ENCODE results near the gene FUT3. TPM values are rescaled to one million over a fixed set of nuclear protein-coding genes. Genes with fewer than 3 reads are reported as not detected.
"Not testable (repeated sequence)": the region's sequence is repeated elsewhere in the genome, so short reads cannot be mapped to it uniquely, and the experiment has no call there.

FUT3 gene
- polyA plus RNA-seq, 3 donors = 0.54 to 0.90 (median 0.64) TPM

- not testable (repeated sequence) for DNase-seq
These were observed 2.6 kb downstream of the FUT3 start for GRCh38 chr19:5848621-5849020.

DNA sequence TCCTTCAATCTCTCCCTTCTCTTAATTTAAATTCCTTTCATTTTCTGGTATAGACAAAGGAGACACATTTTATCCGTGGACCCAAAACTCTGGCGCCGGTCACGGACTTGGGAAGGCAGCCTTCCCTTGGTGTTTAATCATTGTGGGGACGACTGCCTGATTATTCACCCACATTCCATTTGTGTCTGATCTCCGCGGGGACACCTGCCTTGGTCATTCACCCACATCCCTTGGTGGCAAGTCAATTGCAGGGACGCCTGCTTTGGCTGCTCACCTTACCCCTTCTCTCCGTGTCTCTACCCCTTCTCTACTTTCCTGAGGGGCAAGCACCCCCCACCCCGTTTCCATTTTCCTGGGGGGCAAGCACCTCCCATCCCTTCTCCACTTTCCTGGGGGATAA lies 3.4 kb downstream of the FUT3 start:
- DNase-seq = not testable (repeated sequence)

- no peak for DNase-seq
These were observed 6.5 kb downstream of the FUT3 start for GRCh38 chr19:5844456-5845433.

DNA sequence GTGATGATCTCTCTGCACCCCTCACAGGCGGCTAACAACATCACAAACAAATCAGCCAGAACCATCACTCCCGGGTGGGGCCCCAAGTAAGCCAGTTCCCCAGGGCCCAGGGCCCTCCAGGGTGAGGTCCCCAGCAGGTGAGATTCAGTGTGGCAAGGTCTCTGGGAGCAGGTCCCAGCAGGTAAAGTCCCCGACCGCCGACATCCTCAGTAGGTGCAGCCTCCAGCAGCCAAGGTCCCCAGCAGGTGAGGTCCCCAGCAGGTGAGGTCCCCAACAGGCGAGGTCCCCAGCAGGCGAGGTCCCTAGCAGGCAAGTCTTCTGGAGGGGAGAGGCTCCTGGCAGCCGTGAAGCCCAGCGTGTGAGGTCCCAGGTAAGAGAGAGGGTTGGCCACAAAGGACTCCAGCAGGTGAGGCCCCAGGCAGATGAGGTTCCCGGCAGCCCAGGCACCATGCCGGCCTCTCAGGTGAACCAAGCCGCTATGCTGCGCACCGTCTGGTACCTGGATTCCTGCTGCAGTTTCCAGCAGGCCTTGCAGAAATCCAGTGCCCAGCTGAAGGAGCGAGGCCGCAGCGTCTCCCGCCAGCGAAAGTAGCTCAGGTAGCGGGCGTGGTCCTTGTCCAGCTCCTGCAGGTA lies 7.8 kb downstream of the FUT3 start:
- no peak for DNase-seq

DNA sequence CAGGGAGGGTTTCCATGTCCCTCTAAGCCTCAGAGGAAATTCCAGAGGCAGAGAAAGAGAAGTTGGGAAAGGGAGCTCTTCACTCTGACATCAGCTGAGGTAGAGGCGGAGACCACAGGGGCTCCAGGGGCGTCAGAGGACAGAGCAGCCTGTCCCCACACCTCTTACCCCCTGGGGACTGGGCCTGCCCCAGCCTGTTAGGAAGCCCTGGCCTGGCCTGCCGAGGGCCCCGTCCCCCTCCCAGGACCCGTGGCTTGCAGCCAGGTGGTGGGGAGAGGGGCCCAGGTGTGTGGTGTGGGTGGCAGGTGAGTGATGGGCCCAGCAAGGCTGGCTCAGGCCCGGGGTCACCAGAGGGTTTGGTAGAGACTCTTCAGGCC lies 9.5 kb downstream of the FUT3 start:
- not testable (repeated sequence) for DNase-seq

GRCh38 chr19:5839065-5840017 lies 11.9 kb downstream of the FUT3 start, which contains the start of gene FUT6:
Gene FUT6, minus strand, starts transcription at chr19:5839702. Its CDS starts 7,135 bp downstream, at chr19:5832567.
- no peak for DNase-seq

DNA sequence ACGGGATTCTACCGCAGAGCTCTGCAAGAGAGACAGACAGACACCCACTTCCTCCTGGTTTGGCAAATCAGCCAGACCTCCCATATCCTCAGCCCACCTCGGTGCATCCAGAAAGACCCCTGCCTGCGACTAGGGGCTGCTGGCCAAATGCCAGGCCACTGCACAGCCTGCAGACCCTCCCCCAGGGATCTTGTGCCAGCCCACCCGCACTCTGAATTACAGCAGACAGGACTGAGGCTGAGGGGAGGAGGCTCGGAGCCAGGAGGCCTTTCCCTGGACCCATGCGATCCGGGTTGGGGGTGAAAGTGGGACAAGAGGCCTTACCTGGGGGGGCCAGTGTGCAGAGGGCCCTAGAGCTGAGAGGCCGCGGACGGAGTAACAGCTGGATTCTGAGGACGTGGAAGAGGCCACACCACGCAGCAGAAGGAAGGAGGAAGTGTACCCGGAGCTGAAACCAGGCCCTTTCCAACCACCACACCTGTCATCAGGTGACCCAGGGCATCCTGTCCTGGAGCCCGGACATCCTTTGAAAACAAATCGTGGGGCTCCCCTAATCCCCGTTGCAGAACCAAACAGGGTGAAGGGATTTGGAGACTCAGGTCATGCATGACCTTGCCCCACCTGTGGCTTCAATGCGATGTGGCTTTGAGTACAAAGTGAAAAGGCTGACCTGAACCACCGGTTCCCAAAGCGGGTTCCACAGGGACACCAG lies 12.7 kb downstream of the FUT3 start:
- no peak for DNase-seq

- no peak for DNase-seq
These were observed 13.4 kb downstream of the FUT3 start for GRCh38 chr19:5837761-5838352.

- no peak for DNase-seq
These were observed 18.6 kb downstream of the FUT3 start for GRCh38 chr19:5832527-5833216.

DNA sequence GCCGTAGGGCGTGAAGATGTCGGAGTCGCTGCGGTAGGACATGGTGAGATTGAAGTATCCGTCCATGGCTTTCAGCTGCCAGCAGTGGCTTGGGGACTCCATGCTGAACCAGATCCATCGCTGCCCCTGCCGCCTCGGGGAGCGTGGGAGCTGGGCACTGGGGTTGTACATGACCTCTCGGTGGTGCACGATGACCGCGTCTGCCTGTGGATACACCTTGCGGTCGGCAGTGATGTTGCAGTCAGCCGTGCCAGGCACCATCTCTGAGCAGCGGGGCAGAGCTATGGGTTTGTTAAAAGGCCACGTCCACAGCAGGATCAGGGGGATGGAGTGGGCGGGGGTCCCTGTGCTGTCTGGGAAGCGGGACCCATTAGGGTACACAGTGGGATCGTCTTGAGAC lies 19.2 kb downstream of the FUT3 start:
- DNase-seq = no peak

GRCh38 chr19:5831159-5831558 lies 20.1 kb downstream of the FUT3 start:
- DNase-seq = no peak

- DNase-seq = no peak
These were observed 21.5 kb downstream of the FUT3 start for GRCh38 chr19:5829567-5830310.

DNA sequence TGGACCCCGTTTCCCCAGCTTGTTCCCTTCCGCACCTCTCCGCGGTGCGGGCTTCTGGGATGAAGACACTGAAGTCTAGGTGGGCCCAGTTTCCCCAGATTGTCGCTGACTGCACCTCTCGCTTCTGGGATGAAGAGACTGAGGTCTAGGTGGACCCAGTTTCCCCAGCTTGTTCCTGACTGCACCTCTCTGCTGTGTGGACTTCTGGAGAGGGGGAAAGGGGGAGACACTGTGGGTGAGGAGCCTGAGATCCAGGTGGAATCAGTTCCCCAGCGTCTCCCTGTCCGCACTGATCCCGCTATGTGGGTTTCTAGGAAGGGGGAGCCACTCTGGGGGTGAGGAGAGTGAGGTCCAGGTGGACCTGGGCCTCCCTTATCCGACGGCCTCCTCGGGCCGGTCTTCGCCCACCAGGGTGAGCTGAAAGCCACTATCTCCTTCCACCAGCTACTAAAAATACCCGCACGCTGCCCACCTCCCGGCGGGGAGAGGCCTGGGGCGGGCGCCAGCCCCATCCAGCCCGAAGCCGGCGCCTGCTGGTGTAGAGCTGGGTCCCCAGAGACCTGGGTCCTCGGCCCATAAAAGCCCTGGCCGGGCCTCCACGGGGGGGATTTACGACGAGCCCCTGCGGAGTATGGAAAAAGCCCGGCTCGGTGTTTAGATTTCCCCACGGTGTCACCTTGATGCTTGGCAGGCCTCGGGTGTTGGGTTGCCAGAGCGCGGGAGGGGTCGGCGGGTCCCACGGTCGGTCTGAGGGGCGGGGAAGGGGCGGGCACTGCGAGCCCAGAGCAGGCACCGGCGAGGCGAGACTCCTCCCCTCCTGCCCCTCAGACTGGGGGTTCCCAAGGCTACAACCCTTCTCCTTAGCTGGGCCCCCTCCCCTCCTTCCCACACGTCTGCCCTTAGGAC lies 22.3 kb downstream of the FUT3 start:
- peak; percentile 83 for DNase-seq

- peak; percentile 94 for DNase-seq
These were observed 23.2 kb downstream of the FUT3 start for GRCh38 chr19:5827891-5828660.

DNA sequence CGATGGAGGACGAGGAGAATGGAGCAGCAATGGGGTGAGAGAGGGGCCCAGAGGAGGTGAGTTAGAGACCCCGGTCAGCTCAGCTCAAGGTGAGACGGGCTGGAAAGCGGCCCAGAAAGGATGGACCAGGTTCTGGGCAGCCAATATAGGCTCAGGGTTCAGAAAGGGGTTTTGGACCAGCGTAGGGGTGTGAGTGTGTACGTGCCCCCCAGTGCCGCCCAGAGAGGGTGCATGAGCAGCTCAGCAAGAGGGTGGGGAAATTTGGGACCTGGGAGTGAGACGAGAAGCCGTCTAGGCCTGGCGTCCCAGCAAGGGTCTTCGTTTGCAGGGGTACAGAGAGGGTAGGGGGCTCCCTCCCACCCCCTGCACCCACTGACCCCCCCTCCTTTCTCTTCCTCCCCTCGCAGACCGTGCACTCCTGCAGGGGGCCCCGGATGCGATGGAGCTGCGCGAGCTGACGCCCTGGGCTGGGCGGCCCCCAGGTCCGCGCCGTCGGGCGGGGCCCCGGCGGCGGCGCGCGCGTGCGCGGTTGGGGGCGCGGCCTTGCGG lies 23.8 kb downstream of the FUT3 start:
- no peak for DNase-seq

- peak; percentile 83 for DNase-seq
These were observed 24.5 kb downstream of the FUT3 start for GRCh38 chr19:5826531-5827341.
